ENCODE results near the gene AP2B1. TPM values are rescaled to one million over a fixed set of nuclear protein-coding genes. Genes with fewer than 3 reads are reported as not detected.

The AP2B1 gene
- total RNA-seq (2014; rRNA removed; shearing (Covaris generic)) (28.9 and 51.5 TPM in 2 replicates), total RNA-seq (2022) (76.0 and 82.9 TPM in 2 replicates), Bru-seq, nascent RNA (percentile 79 among the genes with signal in this experiment), BruChase-seq, experiment 1, labeled RNA remaining after a 6-hour chase (percentile 81 among the genes with signal in this experiment), BruChase-seq, experiment 2, labeled RNA remaining after a 2-hour chase (percentile 74 among the genes with signal in this experiment)
- long read RNA-seq, full-length matches to known transcripts, result 14 of 45 reads
- long read RNA-seq, partial matches to known transcripts, result 6 of 45 reads
- long read RNA-seq, other reads (novel, unspliced or antisense), result 25 of 45 reads

DNA sequence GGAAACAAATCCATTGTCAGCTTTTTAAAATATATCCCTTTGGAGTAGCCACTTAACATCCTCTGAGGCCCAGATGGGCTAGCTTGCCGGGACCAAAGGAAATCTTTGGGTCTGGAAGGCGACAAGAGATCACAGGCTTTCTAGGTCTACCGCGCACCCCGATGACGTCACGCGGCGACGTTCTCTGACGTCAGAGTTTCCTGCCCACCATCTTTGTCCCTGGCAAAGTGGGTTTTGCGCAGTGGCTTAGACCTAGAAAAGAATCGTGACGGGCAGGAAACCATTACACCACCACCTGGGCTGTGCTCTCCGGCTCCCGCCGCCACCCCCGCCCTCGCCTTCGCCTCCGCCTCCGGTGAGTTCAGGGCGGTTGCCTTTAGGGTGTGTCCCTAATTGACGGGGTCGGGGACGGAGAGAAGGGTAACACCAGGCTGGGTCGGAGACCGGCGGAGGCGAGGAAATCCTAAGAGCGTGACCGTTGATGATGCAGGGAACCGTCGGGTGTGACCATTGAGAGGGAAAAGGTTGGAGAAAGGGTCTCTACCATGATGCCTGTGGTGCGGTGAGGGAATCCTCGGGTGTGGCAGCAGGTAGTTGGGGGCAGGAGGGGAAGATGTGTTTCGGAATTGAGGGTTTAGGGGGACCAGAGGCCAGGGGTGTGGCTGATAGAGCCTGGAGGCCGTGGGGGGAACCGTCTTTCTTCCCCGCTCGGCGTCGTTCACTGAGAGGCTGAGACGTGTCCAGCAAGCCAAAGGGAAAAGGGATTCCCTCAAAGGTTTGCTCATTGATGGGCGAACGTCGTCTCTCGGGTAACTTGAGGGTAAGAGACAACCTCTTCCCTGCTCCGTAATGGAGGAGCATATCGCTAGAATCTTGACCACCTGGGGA is at the start of gene AP2B1:
Gene AP2B1 (plus strand): TSS at position 249 of the 888 bp plus-strand sequence. CDS start 6,709 bp downstream, outside the sequence.
- ChIA-PET CTCF (ENCODE audit: unreplicated experiment) (interaction anchor here (0.6 to 1.3 kb wide), 2 partner anchors 9 to 10 kb away, joined by 3 to 5 read pairs; partner anchors contain the start of gene PEX12), POLR2A (interaction anchor here (0.6 to 6.7 kb wide), 6 partner anchors 8 to 259 kb away, joined by 3 to 53 read pairs (median 6); partner anchors contain the start of genes PEX12 and TAF15)
- no peaks in the 10 kb centered on the region for H3K9me3 ChIP-seq (ENCODE audit: low read length)
- TSS peak; percentile 72 for BruUV-seq (replicated peaks)
- TF ChIP-seq CTCF (conservative IDR thresholded peaks at IDR 0.05; ENCODE audit: low read length) (no peak), EZH2phosphoT487 (IDR thresholded peaks at IDR 0.05; ENCODE audit: borderline replicate concordance, low read depth, low read length) (no peak)
- H3K9me2 ChIP-seq (ENCODE audit: insufficient read depth, low read length), result no peaks in the 10 kb centered on the region
- no peaks in the 10 kb centered on the region for H3K36me3 ChIP-seq (ENCODE audit: insufficient read depth, low read length)
- peak; percentile 96 for DNase-seq (ENCODE audit: low spot score)
- no peaks in the 10 kb centered on the region for H4K20me1 ChIP-seq (ENCODE audit: insufficient read depth, low read length)
- peak within 1 kb of the TSS; percentile 84 for H3K4me3 ChIP-seq (ENCODE audit: low read depth, low read length, poor library complexity, severe bottlenecking)
- intact Hi-C loops (cut with micrococcal nuclease; ENCODE audit: unreplicated experiment), result loop anchor here (1.0 to 5.0 kb wide), 2 partner anchors 9 to 220 kb away; partner anchors contain the start of genes PEX12 and TAF15
- H3K79me2 ChIP-seq (ENCODE audit: insufficient read depth, low read depth, low read length), result peaks cover 41% of the 10 kb centered on the region
- peak within 1 kb of the TSS; percentile 97 for H2AFZ ChIP-seq (ENCODE audit: low read length)
- H3K4me1 ChIP-seq (ENCODE audit: insufficient read depth, low read length, poor library complexity, severe bottlenecking), result peaks cover 24% of the 10 kb centered on the region
- H3K4me2 ChIP-seq (ENCODE audit: low read length), result peak within 1 kb of the TSS; percentile 84
- peak within 1 kb of the TSS; percentile 75 for H3K27ac ChIP-seq (ENCODE audit: low read depth, low read length, poor library complexity, severe bottlenecking)

GRCh38 chr17:35537601-35538141 is 49.5 kb upstream of the AP2B1 start, which contains the start of gene SLFN12L:
Gene SLFN12L, minus strand, starts transcription at chr17:35537678. Its CDS starts 15,314 bp downstream, at chr17:35522364.
- intact Hi-C loops (cut with micrococcal nuclease; ENCODE audit: unreplicated experiment), result loop anchor here (2.0 to 10.0 kb wide), 2 partner anchors 225 to 363 kb away; no protein-coding TSS in a partner anchor
- H3K4me3 ChIP-seq (ENCODE audit: low read depth, low read length, poor library complexity, severe bottlenecking), result no peak within 1 kb of the TSS
- H3K4me1 ChIP-seq (ENCODE audit: insufficient read depth, low read length, poor library complexity, severe bottlenecking), result peaks cover 22% of the 10 kb centered on the region
- H3K36me3 ChIP-seq (ENCODE audit: insufficient read depth, low read length), result no peaks in the 10 kb centered on the region
- ChIA-PET CTCF (ENCODE audit: unreplicated experiment) (no interaction called here), POLR2A (no interaction called here)
- BruUV-seq (replicated peaks), result no TSS peak
- no peak within 1 kb of the TSS for H3K4me2 ChIP-seq (ENCODE audit: low read length)
- H4K20me1 ChIP-seq (ENCODE audit: insufficient read depth, low read length), result no peaks in the 10 kb centered on the region
- peak within 1 kb of the TSS; percentile 9; the same call in 1 of the 2 replicates for H2AFZ ChIP-seq (ENCODE audit: low read length)
- no peak for DNase-seq (ENCODE audit: low spot score)
- no peaks in the 10 kb centered on the region for H3K79me2 ChIP-seq (ENCODE audit: insufficient read depth, low read depth, low read length)
- H3K27ac ChIP-seq (ENCODE audit: low read depth, low read length, poor library complexity, severe bottlenecking), result no peak within 1 kb of the TSS
- no peaks in the 10 kb centered on the region for H3K9me3 ChIP-seq (ENCODE audit: low read length)
- no peak for TF ChIP-seq CTCF (conservative IDR thresholded peaks at IDR 0.05; ENCODE audit: low read length)
- TF ChIP-seq EZH2phosphoT487 (IDR thresholded peaks at IDR 0.05; ENCODE audit: borderline replicate concordance, low read depth, low read length), result no peak
- H3K9me2 ChIP-seq (ENCODE audit: insufficient read depth, low read length), result no peaks in the 10 kb centered on the region
